NCI-H226 (cell line): ENCODE data around the gene MINDY4.

Experiments used
- DNase-seq: peaks from one replicate; pipeline ENCODE4 v3.0.0-alpha.2; 2015

Gene MINDY4

GRCh38 chr7:30880125-30880720 lies 109.0 kb downstream of the MINDY4 start:
- DNase-seq: no peak

- DNase-seq: no peak
Observed at GRCh38 chr7:30880941-30881340, 109.7 kb downstream of the MINDY4 start.

- no peak for DNase-seq
Observed at GRCh38 chr7:30881448-30881847, 110.2 kb downstream of the MINDY4 start.

GRCh38 chr7:30884881-30885280 lies 113.7 kb downstream of the MINDY4 start:
- DNase-seq: no peak

GRCh38 chr7:30886608-30887011 lies 115.4 kb downstream of the MINDY4 start:
- DNase-seq: no peak

- DNase-seq: no peak
Observed at GRCh38 chr7:30887464-30887872, 116.3 kb downstream of the MINDY4 start.

GRCh38 chr7:30888747-30889146 lies 117.5 kb downstream of the MINDY4 start:
- peak; percentile 77 for DNase-seq

- no peak for DNase-seq
Observed at GRCh38 chr7:30890226-30890625, 119.0 kb downstream of the MINDY4 start.

GRCh38 chr7:30893357-30893756 lies 122.1 kb downstream of the MINDY4 start:
- DNase-seq: no peak

- DNase-seq: no peak
Observed at GRCh38 chr7:30894009-30894408, 122.8 kb downstream of the MINDY4 start.

- no peak for DNase-seq
Observed at GRCh38 chr7:30894866-30895605, 123.8 kb downstream of the MINDY4 start.

- DNase-seq: peak; percentile 72
Observed at GRCh38 chr7:30896036-30896435, 124.8 kb downstream of the MINDY4 start.

- peak; percentile 67 for DNase-seq
Observed at GRCh38 chr7:30896783-30897637, 125.8 kb downstream of the MINDY4 start.

- DNase-seq: no peak
Observed at GRCh38 chr7:30897770-30898169, 126.6 kb downstream of the MINDY4 start.

- no peak for DNase-seq
Observed at GRCh38 chr7:30898411-30898810, 127.2 kb downstream of the MINDY4 start.

- DNase-seq: no peak
Observed at GRCh38 chr7:30899066-30899465, 127.8 kb downstream of the MINDY4 start.

GRCh38 chr7:30899630-30900029 lies 128.4 kb downstream of the MINDY4 start:
- DNase-seq: no peak

- DNase-seq: no peak
Observed at GRCh38 chr7:30900053-30900452, 128.8 kb downstream of the MINDY4 start.

- no peak for DNase-seq
Observed at GRCh38 chr7:30900803-30901362, 129.7 kb downstream of the MINDY4 start.

GRCh38 chr7:30901856-30902255 lies 130.6 kb downstream of the MINDY4 start:
- no peak for DNase-seq

- DNase-seq: no peak
Observed at GRCh38 chr7:30902466-30902865, 131.2 kb downstream of the MINDY4 start.

GRCh38 chr7:30903146-30903545 lies 131.9 kb downstream of the MINDY4 start:
- no peak for DNase-seq

GRCh38 chr7:30904561-30904960 lies 133.3 kb downstream of the MINDY4 start:
- DNase-seq: no peak
